BLaER1 treated with 17β-estradiol and CSF1 and Interleukin-3, amounts not matched to agents 10 nM and 100 nM (cell line): ENCODE measurements around the gene CDKL5.

ENCODE experiments used
- H3K27ac ChIP-seq, 11 experiments: shearing (Covaris generic); formaldehyde crosslinking; 2 replicates each; pipeline ENCODE4 v1.8.1; 2022
- H3K27me3 ChIP-seq, 11 experiments: shearing (Covaris generic); formaldehyde crosslinking; 2 replicates each; pipeline ENCODE4 v1.8.1; 2022
- H3K36me3 ChIP-seq, 11 experiments: shearing (Covaris generic); formaldehyde crosslinking; 2 replicates each; pipeline ENCODE4 v1.8.1; 2022
- H3K4me1 ChIP-seq, 10 experiments: shearing (Covaris generic); formaldehyde crosslinking; 2 replicates each; pipeline ENCODE4 v1.8.1; 2022
- H3K4me2 ChIP-seq, 11 experiments: shearing (Covaris generic); formaldehyde crosslinking; 2 replicates each; pipeline ENCODE4 v1.8.1; 2022
- H3K4me3 ChIP-seq, 10 experiments: shearing (Covaris generic); formaldehyde crosslinking; 2 replicates each; pipeline ENCODE4 v1.8.1; 2022
- H3K9ac ChIP-seq, 11 experiments: shearing (Covaris generic); formaldehyde crosslinking; 2 replicates each; pipeline ENCODE4 v1.8.1; 2022
- H3K9me3 ChIP-seq, 11 experiments: shearing (Covaris generic); formaldehyde crosslinking; replicated peaks in 1 of 11; 2 replicates each; pipeline ENCODE4 v1.8.1; 2022
- H4K20me1 ChIP-seq, 11 experiments: shearing (Covaris generic); formaldehyde crosslinking; 2 replicates each; pipeline ENCODE4 v1.8.1; 2022
- Cebpa-rat ChIP-seq, 11 experiments: shearing (Covaris generic); IDR thresholded peaks; 2 replicates each; pipeline ENCODE4 v1.8.1; 2022

The CDKL5 gene

DNA sequence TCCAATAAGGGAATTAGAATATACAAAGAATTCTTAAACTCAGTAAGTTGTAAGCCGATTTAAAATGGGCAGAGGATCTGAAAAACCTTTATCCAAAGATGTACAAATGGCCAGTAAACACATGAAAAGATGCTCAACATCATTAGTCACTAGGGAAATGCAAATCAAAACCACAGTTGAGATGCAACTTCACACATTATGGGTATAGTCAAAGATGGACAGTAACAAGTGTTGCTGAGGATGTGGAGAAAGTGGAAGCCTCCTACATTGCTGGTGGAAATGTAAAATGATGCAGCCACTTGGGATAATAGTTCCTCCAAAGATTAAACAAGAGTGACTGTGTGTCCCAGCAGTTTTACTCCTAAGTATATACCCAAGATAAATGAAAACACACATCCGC is 213.9 kb downstream of the CDKL5 start:
- TF ChIP-seq Cebpa-rat (IDR thresholded peaks at IDR 0.05) = no peak
- Histone ChIP-seq H3K36me3 (no peaks in the 10 kb centered on the region), H4K20me1 (peaks cover 0 to 2% (median 0%) of the 10 kb centered on the region in 11 experiments; a peak in 2 of 22 replicates), H3K9me3 (no peaks in the 10 kb centered on the region; a peak in 1 of 22 replicates), H3K4me3 (no peak overlapping the region), H3K4me1 (no peaks in the 10 kb centered on the region), H3K9ac (no peak overlapping the region), H3K27me3 (peaks cover 71 to 93% (median 88%) of the 10 kb centered on the region in 11 experiments), H3K27ac (no peak overlapping the region), H3K4me2 (no peak overlapping the region)

DNA sequence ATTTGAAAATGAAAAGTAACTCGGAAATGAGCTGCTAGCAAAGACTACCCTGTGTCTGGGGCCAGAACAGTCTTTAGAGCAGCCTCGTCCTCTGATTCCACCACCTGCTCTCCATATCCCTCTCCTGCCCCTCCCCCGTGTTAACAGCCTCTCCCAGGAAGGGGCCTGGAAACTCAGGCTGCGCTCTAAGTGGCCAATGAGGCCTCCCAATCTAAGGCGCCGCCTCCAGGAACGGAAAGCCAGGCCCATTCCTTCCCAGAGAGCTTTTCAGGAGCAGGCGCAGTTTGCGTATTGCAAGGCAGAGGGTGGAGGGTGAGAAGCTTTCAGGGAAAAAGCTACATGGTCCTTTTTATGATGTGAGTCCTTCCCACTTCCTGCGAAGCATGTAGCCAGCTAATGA is 215.3 kb downstream of the CDKL5 start:
- no peak for TF ChIP-seq Cebpa-rat (IDR thresholded peaks at IDR 0.05)
- no peaks in the 10 kb centered on the region for H3K4me1 ChIP-seq
- no peak overlapping the region for H3K4me2 ChIP-seq
- H4K20me1 ChIP-seq = peaks cover 0 to 8% (median 0%) of the 10 kb centered on the region in 11 experiments; a peak in 2 of 22 replicates
- H3K9ac ChIP-seq = no peak overlapping the region
- no peak overlapping the region for H3K27ac ChIP-seq
- H3K4me3 ChIP-seq = no peak overlapping the region
- peaks cover 69 to 93% (median 87%) of the 10 kb centered on the region in 11 experiments for H3K27me3 ChIP-seq
- no peaks in the 10 kb centered on the region for H3K36me3 ChIP-seq
- no peaks in the 10 kb centered on the region; a peak in 1 of 22 replicates for H3K9me3 ChIP-seq

DNA sequence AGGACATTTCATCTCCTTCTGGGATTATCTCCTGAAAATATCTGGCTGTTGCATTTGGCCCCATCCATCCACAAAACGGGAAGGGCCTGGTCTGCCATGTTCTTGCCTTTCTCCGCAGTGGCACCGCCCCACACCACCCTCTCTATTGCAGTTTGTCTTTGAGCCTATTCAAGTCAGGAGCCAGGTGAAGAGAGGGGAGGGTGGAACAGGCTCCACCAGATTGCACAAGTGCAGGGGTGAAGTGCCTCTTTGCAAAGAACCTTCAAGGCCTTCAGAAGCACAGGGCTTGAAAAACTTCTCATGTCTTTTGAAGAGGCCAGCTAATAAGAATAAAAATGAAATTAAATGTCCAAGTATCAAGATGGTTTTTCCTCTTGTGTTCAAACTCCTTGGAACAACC is 217.8 kb downstream of the CDKL5 start:
- no peaks in the 10 kb centered on the region; a peak in 1 of 22 replicates for H3K9me3 ChIP-seq
- H3K27ac ChIP-seq = no peak overlapping the region
- H3K36me3 ChIP-seq = no peaks in the 10 kb centered on the region
- H3K4me3 ChIP-seq = no peak overlapping the region
- H3K9ac ChIP-seq = no peak overlapping the region
- no peak for TF ChIP-seq Cebpa-rat (IDR thresholded peaks at IDR 0.05)
- peaks cover 0 to 8% (median 0%) of the 10 kb centered on the region in 11 experiments; a peak in 3 of 22 replicates for H4K20me1 ChIP-seq
- H3K4me2 ChIP-seq = no peak overlapping the region
- H3K4me1 ChIP-seq = no peaks in the 10 kb centered on the region
- H3K27me3 ChIP-seq = peaks cover 73 to 98% (median 93%) of the 10 kb centered on the region in 11 experiments

DNA sequence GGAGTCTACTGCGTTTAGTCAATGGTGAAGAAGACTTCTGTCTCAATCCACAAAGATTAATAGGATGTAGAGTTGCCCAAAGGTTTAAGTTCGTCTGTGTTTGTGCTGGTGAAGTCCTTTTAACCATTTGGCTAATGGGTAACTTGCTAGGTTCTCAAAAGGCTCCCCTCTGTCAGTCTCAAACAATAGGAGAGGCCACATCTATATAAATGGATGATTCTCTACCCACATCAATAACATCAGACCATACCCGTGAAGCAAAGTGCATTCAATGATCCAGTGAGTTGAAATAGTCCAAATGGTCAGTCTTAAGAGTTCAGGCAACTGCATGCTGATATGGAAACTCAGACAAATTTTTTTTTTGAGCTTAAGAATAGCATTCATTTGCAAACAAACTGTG is 218.4 kb downstream of the CDKL5 start:
- Histone ChIP-seq H3K9me3 (no peaks in the 10 kb centered on the region; a peak in 1 of 22 replicates), H3K4me3 (no peak overlapping the region), H4K20me1 (peaks cover 0 to 8% (median 0%) of the 10 kb centered on the region in 11 experiments; a peak in 3 of 22 replicates), H3K27ac (no peak overlapping the region), H3K27me3 (peaks cover 74 to 98% (median 96%) of the 10 kb centered on the region in 11 experiments), H3K4me2 (no peak overlapping the region), H3K4me1 (no peaks in the 10 kb centered on the region), H3K36me3 (no peaks in the 10 kb centered on the region), H3K9ac (no peak overlapping the region)
- no peak for TF ChIP-seq Cebpa-rat (IDR thresholded peaks at IDR 0.05)

DNA sequence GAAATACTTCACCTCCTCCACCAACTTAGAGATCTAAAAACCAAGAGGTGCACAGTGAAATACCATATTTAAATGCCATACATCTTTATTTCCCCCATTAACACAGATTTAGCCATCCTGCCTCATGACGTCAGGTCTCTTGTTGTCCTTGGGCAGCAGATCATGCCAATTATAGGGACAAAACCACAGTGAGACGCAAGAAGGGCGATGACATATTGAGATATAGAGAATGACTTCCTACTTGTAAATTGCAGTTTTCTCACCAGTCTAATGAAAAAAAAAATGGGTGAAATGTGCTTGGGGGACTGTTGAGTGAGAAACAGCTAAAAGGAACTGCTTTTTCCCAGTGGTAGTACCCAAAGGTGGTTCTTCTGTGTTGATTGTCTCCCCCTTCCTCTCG is 222.2 kb downstream of the CDKL5 start:
- H4K20me1 ChIP-seq = peaks cover 0 to 8% (median 0%) of the 10 kb centered on the region in 11 experiments; a peak in 5 of 22 replicates
- no peaks in the 10 kb centered on the region for H3K36me3 ChIP-seq
- no peak for TF ChIP-seq Cebpa-rat (IDR thresholded peaks at IDR 0.05)
- H3K4me1 ChIP-seq = peaks cover 0 to 14% (median 8%) of the 10 kb centered on the region in 10 experiments; a peak in 11 of 20 replicates
- no peaks in the 10 kb centered on the region for H3K9me3 ChIP-seq
- no peak overlapping the region for H3K4me2 ChIP-seq
- H3K9ac ChIP-seq = no peak overlapping the region
- H3K27me3 ChIP-seq = peaks cover 47 to 95% (median 91%) of the 10 kb centered on the region in 11 experiments
- no peak overlapping the region for H3K27ac ChIP-seq
- H3K4me3 ChIP-seq = no peak overlapping the region

DNA sequence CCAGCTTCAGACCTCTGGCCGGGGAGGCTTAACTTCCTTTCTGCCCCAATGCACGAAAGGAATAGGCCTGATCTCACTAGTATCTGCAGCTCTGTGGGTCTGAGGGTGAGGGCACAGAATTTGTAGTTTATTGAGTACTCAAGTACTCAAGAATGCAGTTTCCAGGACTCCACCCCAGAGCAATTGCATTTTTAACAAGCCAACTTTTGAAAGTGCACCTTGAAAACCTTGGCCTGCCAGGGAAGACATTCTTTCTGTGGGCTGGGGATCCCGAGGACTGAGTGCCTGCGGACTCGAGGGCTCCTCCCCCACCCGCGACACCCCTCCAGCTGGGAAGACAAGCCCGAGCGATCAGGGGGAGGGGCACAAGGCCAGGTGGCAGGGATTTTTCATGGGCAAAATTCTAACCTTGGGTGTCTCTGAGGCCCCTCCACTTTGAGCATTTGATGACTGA is 224.1 kb downstream of the CDKL5 start:
- no peaks in the 10 kb centered on the region for H3K36me3 ChIP-seq
- H3K4me2 ChIP-seq = peak overlapping the region in 8 of 11 experiments; percentile 2 to 45 (median 38); a peak in 10 of 22 replicates
- TF ChIP-seq Cebpa-rat (IDR thresholded peaks at IDR 0.05) = no peak
- peaks cover 37 to 94% (median 88%) of the 10 kb centered on the region in 11 experiments for H3K27me3 ChIP-seq
- H3K9me3 ChIP-seq = no peaks in the 10 kb centered on the region
- peaks cover 0 to 14% (median 8%) of the 10 kb centered on the region in 10 experiments; a peak in 11 of 20 replicates for H3K4me1 ChIP-seq
- H3K27ac ChIP-seq = no peak overlapping the region
- H4K20me1 ChIP-seq = peaks cover 0 to 6% (median 0%) of the 10 kb centered on the region in 11 experiments; a peak in 5 of 22 replicates
- no peak overlapping the region for H3K4me3 ChIP-seq
- no peak overlapping the region for H3K9ac ChIP-seq

DNA sequence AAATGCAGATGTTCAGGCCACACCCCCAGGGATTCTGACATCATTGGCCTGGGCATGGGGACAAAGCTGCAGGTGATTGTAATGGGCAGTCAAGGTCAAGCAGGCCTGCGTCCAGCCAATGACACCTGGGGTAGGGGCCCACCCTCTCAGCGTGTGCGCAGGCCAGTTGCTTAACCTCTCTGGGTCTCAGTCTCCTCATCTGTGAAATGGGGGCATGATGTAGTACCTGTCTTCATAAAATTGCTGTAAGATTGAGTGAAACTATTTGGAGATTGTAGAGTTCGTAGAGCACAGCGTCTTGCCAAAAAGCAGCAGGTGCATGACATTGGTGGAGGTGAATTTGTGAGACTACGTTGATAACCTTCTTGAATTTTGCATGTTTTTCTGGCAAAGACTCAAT is 225.3 kb downstream of the CDKL5 start:
- no peaks in the 10 kb centered on the region for H3K36me3 ChIP-seq
- no peak overlapping the region for H3K4me2 ChIP-seq
- H3K4me1 ChIP-seq = peaks cover 0 to 14% (median 8%) of the 10 kb centered on the region in 10 experiments; a peak in 11 of 20 replicates
- no peak for TF ChIP-seq Cebpa-rat (IDR thresholded peaks at IDR 0.05)
- no peaks in the 10 kb centered on the region; a peak in 3 of 22 replicates for H4K20me1 ChIP-seq
- H3K9me3 ChIP-seq = no peaks in the 10 kb centered on the region
- H3K27ac ChIP-seq = no peak overlapping the region
- peaks cover 28 to 93% (median 88%) of the 10 kb centered on the region in 11 experiments for H3K27me3 ChIP-seq
- no peak overlapping the region for H3K4me3 ChIP-seq
- H3K9ac ChIP-seq = no peak overlapping the region

DNA sequence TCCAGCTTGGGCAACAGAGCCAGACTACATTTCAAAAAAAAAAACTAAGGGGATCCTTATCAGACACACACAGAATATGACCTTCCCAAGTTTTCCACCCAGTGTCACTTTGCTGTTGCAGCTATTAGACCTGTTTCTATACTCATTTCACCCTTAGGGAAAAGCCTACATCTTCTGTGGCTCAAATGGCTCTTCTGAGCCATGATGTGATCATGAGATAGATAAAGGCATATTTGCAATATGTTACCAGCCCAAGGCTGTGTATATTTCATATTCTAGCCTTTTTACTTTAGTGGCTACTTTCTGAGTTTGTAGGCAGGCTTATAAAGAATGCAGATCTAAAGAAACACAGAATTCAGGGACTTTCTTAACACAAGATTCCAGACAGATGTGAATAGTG is 227.2 kb downstream of the CDKL5 start:
- Histone ChIP-seq H3K27me3 (peaks cover 22 to 85% (median 70%) of the 10 kb centered on the region in 11 experiments), H3K9ac (no peak overlapping the region), H3K4me3 (no peak overlapping the region), H3K27ac (no peak overlapping the region), H3K9me3 (no peaks in the 10 kb centered on the region), H3K4me2 (no peak overlapping the region), H3K4me1 (peaks cover 0 to 14% (median 8%) of the 10 kb centered on the region in 10 experiments; a peak in 11 of 20 replicates), H4K20me1 (no peaks in the 10 kb centered on the region; a peak in 2 of 22 replicates), H3K36me3 (no peaks in the 10 kb centered on the region)
- no peak for TF ChIP-seq Cebpa-rat (IDR thresholded peaks at IDR 0.05)

DNA sequence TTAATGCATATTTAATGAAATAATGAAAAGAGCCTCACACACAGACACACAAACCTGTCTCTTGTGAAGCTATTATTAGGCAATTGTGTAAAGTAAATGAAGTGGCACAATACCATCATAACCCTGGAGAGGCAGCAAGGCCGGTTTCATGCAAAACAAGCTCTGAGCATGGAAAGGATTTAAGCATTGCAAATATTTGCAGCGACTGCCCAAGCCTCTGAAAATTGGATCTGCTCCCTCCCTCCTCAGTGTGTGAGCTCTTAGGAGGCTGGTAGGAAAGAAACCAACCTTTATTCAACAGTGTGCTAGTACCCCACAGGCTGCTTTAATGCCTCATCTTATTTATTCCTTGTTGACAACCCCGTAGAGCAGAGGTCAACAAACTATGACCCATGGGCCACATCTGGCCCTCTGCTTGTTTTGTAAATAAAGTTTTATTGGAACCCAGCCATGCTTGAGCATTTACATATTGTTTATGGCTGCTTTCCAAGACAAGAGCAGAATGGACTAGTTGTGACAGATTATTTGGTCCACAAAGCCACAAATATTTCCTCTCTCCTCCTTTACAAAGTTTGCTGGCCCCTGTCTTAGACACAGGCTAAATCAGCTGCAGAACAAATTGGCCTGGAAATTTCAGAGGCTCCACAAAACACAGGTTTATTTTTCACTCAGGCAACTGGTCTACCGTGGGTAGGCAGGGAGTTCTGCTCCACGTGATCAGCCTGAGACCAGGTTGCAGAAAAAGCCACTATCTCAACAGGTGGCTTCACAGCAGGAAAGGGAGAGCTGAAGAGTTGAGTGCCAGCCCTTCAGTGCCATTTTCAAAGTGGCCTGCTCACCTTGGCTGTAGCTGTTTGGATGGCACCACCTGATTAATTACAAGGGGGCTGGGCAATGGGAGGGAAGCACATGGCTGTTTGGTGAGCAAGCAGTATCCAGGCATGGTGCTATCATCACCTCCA is 229.7 kb downstream of the CDKL5 start:
- Histone ChIP-seq H3K9ac (no peak overlapping the region), H3K4me3 (no peak overlapping the region), H3K4me2 (no peak overlapping the region), H3K27ac (no peak overlapping the region), H3K9me3 (no peaks in the 10 kb centered on the region), H3K27me3 (peaks cover 8 to 70% (median 52%) of the 10 kb centered on the region in 11 experiments; a peak in 20 of 22 replicates), H4K20me1 (no peaks in the 10 kb centered on the region), H3K36me3 (no peaks in the 10 kb centered on the region), H3K4me1 (peaks cover 0 to 1% (median 0%) of the 10 kb centered on the region in 10 experiments; a peak in 2 of 20 replicates)
- TF ChIP-seq Cebpa-rat (IDR thresholded peaks at IDR 0.05) = no peak
